ENCODE results near the gene PPM1A.

Gene PPM1A

DNA sequence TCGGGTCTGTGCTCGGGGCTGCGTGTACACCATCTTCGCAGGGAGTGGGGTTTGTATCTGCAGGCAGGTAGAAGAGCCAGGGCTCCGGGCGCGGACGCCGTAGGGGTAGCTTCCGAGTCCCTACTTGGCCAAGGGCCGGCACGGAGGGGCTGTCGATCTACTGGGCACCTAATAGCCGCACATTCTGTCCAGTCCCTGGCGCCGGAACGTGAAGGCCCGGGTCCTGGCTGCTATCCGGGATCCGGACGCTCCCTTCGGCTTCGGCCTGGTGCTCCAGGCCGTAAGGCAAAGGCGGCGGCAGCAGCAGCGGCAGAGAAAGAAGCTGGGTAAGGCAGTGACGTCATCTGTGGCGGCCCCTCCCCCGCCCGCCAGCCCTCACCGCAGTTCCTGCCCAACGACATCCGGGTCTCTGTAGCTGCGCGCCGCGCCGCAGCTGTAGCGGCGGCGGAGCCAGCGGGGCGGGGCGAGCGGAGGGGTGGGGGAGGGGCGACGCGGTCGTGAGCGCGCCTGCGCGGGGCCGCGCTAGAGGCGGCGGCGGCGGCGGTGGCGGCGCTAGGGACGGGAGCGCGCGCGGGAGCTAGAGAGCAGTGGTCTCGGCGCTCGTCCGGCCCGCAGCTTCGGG lies at the start of gene PPM1A:
Gene PPM1A (plus strand): TSS at position 525 of the 622 bp plus-strand sequence. CDS start 33,483 bp downstream, outside the sequence.
- no peak for FAIRE-seq
- TF ChIP-seq, protein P1, sequence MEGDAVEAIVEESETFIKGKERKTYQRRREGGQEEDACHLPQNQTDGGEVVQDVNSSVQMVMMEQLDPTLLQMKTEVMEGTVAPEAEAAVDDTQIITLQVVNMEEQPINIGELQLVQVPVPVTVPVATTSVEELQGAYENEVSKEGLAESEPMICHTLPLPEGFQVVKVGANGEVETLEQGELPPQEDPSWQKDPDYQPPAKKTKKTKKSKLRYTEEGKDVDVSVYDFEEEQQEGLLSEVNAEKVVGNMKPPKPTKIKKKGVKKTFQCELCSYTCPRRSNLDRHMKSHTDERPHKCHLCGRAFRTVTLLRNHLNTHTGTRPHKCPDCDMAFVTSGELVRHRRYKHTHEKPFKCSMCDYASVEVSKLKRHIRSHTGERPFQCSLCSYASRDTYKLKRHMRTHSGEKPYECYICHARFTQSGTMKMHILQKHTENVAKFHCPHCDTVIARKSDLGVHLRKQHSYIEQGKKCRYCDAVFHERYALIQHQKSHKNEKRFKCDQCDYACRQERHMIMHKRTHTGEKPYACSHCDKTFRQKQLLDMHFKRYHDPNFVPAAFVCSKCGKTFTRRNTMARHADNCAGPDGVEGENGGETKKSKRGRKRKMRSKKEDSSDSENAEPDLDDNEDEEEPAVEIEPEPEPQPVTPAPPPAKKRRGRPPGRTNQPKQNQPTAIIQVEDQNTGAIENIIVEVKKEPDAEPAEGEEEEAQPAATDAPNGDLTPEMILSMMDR (IDR thresholded peaks at IDR 0.05; ENCODE audit: insufficient read depth, missing control alignments) = no peak
- DNase-seq (ENCODE audit: insufficient read length, low spot score) = peak; percentile 44

DNA sequence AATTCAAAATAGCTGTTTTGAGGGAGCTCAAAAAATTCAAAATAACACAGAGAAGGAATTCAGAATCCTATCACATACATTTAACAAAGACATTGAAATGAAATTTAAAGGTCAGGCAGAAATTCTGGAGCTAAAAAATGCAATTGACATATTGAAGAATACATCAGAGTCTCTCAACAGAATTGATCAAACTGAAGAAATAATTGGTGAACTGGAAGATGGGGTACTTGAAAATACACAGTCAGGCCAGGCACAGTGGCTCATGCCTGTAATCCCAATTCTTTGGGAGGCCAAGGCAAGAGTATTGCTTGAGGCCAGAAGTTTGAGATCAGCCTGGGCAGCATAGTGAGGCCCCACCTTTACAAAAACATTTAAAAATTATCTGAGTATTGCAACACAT lies 49.7 kb upstream of the PPM1A start:
- no peak for DNase-seq (ENCODE audit: insufficient read length, low spot score)
- TF ChIP-seq, protein P1 (IDR thresholded peaks at IDR 0.05; ENCODE audit: insufficient read depth, missing control alignments) = no peak
- no peak for FAIRE-seq

DNA sequence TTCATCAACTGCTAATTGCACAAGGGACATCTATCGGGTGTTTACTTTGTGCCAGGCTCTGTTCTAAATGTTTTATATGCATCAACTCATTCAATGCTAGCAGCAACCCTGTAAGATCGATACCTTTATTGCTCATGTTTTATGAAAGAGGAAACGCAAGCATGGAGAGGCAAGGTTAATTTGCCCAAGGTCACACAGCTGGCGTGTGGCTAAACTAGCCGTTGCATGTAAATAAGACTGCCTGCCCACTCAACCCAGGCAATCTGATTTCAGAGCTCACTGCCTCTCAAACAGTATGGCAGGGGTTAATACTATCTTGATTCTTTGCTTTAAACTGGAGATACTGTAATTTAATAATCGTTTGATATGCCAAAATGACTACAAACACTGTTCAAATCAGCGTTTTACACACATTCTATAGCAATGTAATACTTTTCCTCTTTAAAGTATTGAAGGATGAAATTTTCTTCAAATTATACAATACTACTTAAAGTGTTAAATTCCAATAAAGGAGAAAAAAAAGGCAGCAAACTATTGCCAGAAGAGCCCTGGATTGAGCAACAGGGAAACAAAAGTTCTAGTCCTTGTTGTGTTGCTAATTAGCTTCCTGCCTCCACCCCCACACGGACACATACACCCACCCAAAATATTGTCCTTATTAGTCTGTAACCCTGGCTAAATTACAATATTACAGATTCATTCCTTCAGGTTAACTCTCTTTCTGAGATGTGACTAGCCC lies 44.7 kb upstream of the PPM1A start:
- no peak for DNase-seq (ENCODE audit: insufficient read length, low spot score)
- TF ChIP-seq, protein P1 (IDR thresholded peaks at IDR 0.05; ENCODE audit: insufficient read depth, missing control alignments) = no peak
- no peak for FAIRE-seq

DNA sequence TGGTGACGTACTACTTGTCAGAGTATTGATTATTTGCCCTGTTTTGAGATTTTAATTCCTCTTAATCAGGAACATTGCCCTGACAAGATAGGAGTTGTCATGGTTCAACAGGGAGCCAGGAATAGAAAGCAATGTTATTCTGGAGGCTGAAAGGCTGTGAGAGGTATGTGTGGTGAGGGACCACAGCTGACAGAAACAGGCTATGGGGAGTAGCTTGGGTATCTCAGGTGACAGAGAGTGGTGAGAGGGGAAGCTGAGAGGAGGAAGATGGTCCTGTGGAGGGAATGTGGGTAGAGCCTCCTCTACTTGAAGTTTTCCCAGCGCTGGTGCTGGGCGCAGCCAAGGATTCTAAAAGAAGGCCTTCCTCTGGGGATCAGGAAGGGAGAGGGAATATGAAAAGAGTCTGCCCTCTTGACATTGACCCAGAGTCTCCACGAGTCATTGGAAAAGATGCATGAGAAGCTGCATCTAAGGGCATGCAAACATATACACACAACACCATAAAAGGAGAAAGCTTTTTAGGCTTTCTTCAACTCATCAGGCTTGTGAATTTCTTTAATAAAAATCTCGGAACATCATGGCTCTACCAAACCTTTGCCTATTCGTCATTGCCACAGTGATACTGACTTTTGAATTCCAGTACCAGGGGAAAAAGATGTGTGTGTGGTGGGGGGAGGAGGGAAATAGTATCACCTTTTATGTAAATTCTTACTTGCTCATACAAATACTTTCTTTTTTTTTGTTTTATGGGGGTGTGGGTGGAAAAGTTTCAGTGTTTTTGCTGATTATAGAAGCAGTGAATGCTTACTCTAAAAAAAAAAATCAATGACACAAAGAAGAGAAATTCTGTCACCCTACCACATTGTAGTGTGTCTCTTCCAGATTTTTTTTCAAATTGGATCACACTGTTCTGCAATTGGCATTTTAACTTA lies 43.9 kb upstream of the PPM1A start:
- no peak for FAIRE-seq
- TF ChIP-seq, protein P1 (IDR thresholded peaks at IDR 0.05; ENCODE audit: insufficient read depth, missing control alignments) = no peak
- DNase-seq (ENCODE audit: insufficient read length, low spot score) = no peak

DNA sequence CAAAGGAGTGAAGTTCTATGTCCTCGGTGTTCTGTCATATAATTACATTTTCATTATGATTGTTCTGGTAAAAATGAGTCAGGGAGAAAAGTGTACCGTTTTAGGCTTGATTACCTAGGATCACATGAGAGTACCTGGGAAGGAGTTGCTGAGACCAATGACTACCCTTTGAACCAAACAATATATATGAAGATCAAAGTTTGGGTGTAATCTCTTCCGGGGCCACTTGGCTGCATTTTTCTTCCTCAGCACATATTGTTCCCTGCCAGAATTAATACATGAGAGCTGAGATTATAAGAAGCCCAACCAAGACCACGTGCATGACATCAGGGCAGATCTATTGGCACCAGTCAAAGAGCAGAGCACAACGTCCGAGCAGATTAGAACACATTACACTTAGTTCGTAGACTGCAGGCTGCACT lies 42.8 kb upstream of the PPM1A start:
- TF ChIP-seq, protein P1 (IDR thresholded peaks at IDR 0.05; ENCODE audit: insufficient read depth, missing control alignments) = no peak
- FAIRE-seq (no peak), DNase-seq (ENCODE audit: insufficient read length, low spot score) (no peak)

DNA sequence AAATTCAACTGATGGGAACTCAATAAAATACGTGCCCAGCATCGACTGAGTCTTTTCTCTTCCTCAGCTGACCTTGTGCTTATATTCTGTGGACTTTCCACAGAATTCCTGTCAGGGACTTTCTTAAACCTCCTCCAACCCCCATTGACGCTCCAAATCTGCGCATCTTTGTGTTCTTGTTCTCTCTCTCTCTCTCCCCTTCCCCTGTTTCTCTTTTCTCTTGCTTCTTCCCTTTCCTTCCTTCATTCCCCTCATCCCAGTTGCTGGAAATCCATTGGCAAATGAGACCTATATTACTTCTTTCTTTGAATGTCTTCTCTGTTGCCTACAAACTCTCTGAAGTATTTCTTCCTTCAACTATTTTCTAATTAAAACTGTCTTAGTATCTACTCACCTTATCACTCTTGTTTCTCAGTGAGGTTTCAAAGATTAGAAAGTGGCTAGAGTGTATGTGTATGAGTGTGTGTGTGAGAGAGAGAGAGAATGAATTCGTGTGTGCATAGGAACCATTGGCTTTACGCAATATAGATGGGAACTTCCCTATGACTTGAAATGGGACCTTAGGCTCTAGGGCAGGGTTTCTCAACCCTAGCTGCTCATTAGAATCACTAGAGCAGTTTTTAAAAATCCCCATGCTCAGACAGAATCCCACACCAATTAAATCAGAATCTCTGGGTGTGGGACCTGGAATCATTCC lies 42.0 kb upstream of the PPM1A start:
- DNase-seq (ENCODE audit: insufficient read length, low spot score) (no peak), FAIRE-seq (no peak)

More for the DNA sequence above, 42.0 kb upstream of the PPM1A start:
- TF ChIP-seq, protein P1 (IDR thresholded peaks at IDR 0.05; ENCODE audit: insufficient read depth, missing control alignments) = no peak

Data from D721Med (cell line).